ENCODE measurements around the gene ATP2B3.

Gene ATP2B3

GRCh38 chrX:153571534-153571908 lies 54.1 kb downstream of the ATP2B3 start:
- no peak for DNase-seq (ENCODE audit: low read depth)

GRCh38 chrX:153572601-153573000 lies 55.2 kb downstream of the ATP2B3 start:
- no peak for DNase-seq (ENCODE audit: low read depth)

- DNase-seq (ENCODE audit: low read depth): no peak
Observed at GRCh38 chrX:153573984-153574383, 56.5 kb downstream of the ATP2B3 start.

GRCh38 chrX:153576239-153576870 lies 58.9 kb downstream of the ATP2B3 start:
- no peak for DNase-seq (ENCODE audit: low read depth)

GRCh38 chrX:153576961-153577360 lies 59.5 kb downstream of the ATP2B3 start:
- DNase-seq (ENCODE audit: low read depth): no peak

GRCh38 chrX:153578200-153578835 lies 60.9 kb downstream of the ATP2B3 start:
- DNase-seq (ENCODE audit: low read depth): no peak

- DNase-seq (ENCODE audit: low read depth): no peak
Observed at GRCh38 chrX:153578889-153579288, 61.4 kb downstream of the ATP2B3 start.

GRCh38 chrX:153580700-153581386 lies 63.4 kb downstream of the ATP2B3 start:
- no peak for DNase-seq (ENCODE audit: low read depth)

GRCh38 chrX:153582896-153583295 lies 65.5 kb downstream of the ATP2B3 start:
- peak; percentile 53 for DNase-seq (ENCODE audit: low read depth)

- no peak for DNase-seq (ENCODE audit: low read depth)
Observed at GRCh38 chrX:153583433-153583832, 66.0 kb downstream of the ATP2B3 start.

GRCh38 chrX:153585827-153586226 lies 68.4 kb downstream of the ATP2B3 start:
- DNase-seq (ENCODE audit: low read depth): no peak

GRCh38 chrX:153587342-153587741 lies 69.9 kb downstream of the ATP2B3 start:
- no peak for DNase-seq (ENCODE audit: low read depth)

- no peak for DNase-seq (ENCODE audit: low read depth)
Observed at GRCh38 chrX:153588021-153588781, 70.8 kb downstream of the ATP2B3 start.

GRCh38 chrX:153588782-153589446 lies 71.5 kb downstream of the ATP2B3 start:
- no peak for DNase-seq (ENCODE audit: low read depth)

GRCh38 chrX:153590961-153591956 lies 73.8 kb downstream of the ATP2B3 start:
- DNase-seq (ENCODE audit: low read depth): no peak

GRCh38 chrX:153592091-153592833 lies 74.8 kb downstream of the ATP2B3 start:
- no peak for DNase-seq (ENCODE audit: low read depth)

GRCh38 chrX:153592966-153593688 lies 75.7 kb downstream of the ATP2B3 start:
- DNase-seq (ENCODE audit: low read depth): no peak

GRCh38 chrX:153593811-153594500 lies 76.5 kb downstream of the ATP2B3 start:
- DNase-seq (ENCODE audit: low read depth): no peak

GRCh38 chrX:153595387-153595786 lies 77.9 kb downstream of the ATP2B3 start:
- no peak for DNase-seq (ENCODE audit: low read depth)

Data from T follicular helper cell (primary cell).